Activated CD4-positive, alpha-beta T cell treated with anti-CD3 and anti-CD28 coated beads, Interleukin-2, amount 10 ng/mL, durations not matched to agents 7 days and 5 days (primary cell): ENCODE data around the gene GRID2. TPM values are rescaled to one million over a fixed set of nuclear protein-coding genes. Genes with fewer than 3 reads are reported as not detected.

ENCODE experiments used
- CTCF ChIA-PET: fragments of 350-600 bp; sonication (Branson Sonifier 250); formaldehyde crosslinking; loops from one replicate; lab custom pipeline; 2021; ENCODE audit warnings: antibody characterized with exemption; lab: Charles Lee
- POLR2A ChIA-PET: fragments of 350-600 bp; sonication (Branson Sonifier 250); formaldehyde crosslinking; loops from one replicate; lab custom pipeline; 2021; ENCODE audit warnings: antibody characterized with exemption; lab: Charles Lee
- DNase-seq: peaks from one replicate; pipeline ENCODE4 v3.0.0-alpha.2; 2020
- H3K27ac Mint-ChIP-seq: one replicate; pipeline ENCODE4 v1.8.0; 2021; ENCODE audit warnings: mild to moderate bottlenecking, moderate library complexity, mixed read lengths
- H3K27me3 Mint-ChIP-seq: one replicate; pipeline ENCODE4 v1.8.0; 2021; ENCODE audit warnings: mixed read lengths
- H3K36me3 Mint-ChIP-seq: one replicate; pipeline ENCODE4 v1.8.0; 2021; ENCODE audit warnings: low read depth, mixed read lengths
- H3K4me1 Mint-ChIP-seq: one replicate; pipeline ENCODE4 v1.8.0; 2021; ENCODE audit warnings: mixed read lengths
- H3K4me3 Mint-ChIP-seq: one replicate; pipeline ENCODE4 v1.8.0; 2021; ENCODE audit warnings: mild to moderate bottlenecking, moderate library complexity, mixed read lengths
- H3K9me3 Mint-ChIP-seq: one replicate; pipeline ENCODE4 v1.8.0; 2021; ENCODE audit warnings: mixed read lengths
- total RNA-seq, 2 experiments: library from RNA; stranded (reverse); gene quantifications; one replicate each; pipeline ENCODE4 v1.2.3, GENCODE V29; 2021

Gene GRID2
- total RNA-seq, 2 experiments from 2014 or later = not detected

DNA sequence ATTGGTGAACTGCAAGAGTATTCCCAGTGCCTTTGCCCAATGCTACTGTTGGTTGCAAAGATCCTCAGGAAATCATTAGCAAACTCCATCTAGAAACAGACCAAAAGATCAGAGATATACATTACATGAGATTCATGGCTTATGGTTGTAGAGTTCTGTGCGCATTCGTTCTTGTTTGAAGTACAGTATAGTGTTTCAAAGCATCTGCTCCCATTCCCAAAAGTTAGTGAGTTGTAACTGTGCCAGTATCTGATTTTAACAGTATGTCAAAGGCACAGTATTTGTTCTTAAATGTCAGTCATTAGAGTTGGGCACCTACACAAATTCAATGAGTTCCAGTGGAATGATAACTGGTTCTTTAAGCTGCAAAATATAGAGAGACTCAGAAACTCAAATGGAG lies 1210.1 kb downstream of the GRID2 start:
- CTCF ChIA-PET = no interaction called here
- H3K4me3 Mint-ChIP-seq = no peak overlapping the region

DNA sequence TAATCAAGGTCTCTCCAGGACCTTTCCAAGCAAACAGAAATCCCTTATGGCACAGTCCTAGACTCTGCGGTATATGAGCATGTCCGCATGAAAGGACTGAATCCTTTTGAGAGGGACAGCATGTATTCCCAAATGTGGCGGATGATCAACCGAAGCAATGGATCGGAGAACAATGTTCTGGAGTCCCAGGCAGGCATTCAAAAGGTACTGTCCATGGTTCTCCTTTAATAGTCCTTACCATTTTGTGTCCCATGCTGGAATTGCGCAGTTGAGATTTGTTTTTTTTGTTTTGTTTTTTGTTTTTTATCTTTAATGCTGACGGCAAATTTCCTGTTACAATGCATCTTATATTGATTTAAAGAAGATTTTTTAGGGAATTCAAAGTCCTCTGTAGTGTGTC lies 1211.4 kb downstream of the GRID2 start:
- no peaks in the 10 kb centered on the region for H3K4me1 Mint-ChIP-seq
- ChIA-PET CTCF (no interaction called here), POLR2A (no interaction called here)
- H3K4me3 Mint-ChIP-seq = no peak overlapping the region
- no peak for DNase-seq
- no peaks in the 10 kb centered on the region for H3K36me3 Mint-ChIP-seq
- no peak overlapping the region for H3K27ac Mint-ChIP-seq
- H3K9me3 Mint-ChIP-seq = no peaks in the 10 kb centered on the region
- no peaks in the 10 kb centered on the region for H3K27me3 Mint-ChIP-seq

More for the DNA sequence above, 1210.1 kb downstream of the GRID2 start:
- H3K36me3 Mint-ChIP-seq = no peaks in the 10 kb centered on the region
- no peak for DNase-seq
- no peaks in the 10 kb centered on the region for H3K4me1 Mint-ChIP-seq
- H3K27ac Mint-ChIP-seq = no peak overlapping the region
- no peaks in the 10 kb centered on the region for H3K9me3 Mint-ChIP-seq
- POLR2A ChIA-PET = no interaction called here
- H3K27me3 Mint-ChIP-seq = no peaks in the 10 kb centered on the region

DNA sequence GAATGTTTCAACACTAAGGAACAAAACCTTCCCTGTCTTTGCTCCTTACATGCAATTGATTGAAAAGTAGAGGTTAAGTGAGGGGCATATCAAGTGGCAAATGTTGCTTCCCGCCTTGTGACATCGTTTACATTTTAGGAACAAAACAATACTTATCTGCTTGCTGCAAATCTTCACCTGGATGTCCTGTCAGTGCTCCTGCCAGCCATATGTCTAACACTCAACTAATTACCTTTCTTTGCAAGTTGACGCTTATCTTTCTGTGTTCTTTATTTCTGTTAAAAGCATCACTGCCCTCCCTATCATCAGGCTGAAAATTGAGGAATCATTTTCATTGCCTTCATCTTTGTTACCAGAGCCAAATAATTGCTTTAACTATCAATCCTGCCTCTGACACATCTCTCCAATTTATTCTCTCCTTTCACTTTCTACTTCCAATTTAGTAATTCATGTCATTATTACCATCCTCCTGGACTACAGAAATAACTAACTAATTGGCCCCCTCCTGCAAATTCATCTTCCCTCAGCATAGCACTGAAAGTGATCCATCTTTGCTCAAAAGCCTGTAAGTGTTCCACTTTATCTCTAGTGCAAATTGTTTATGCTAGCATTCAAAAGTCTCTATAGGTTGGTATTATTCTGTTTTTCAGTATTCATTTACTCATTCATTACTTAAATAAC lies 1226.1 kb downstream of the GRID2 start:
- POLR2A ChIA-PET = no interaction called here
- Mint-ChIP-seq H3K4me1 (no peaks in the 10 kb centered on the region), H3K27me3 (no peaks in the 10 kb centered on the region), H3K36me3 (no peaks in the 10 kb centered on the region), H3K9me3 (no peaks in the 10 kb centered on the region), H3K4me3 (no peak overlapping the region), H3K27ac (no peak overlapping the region)
- no peak for DNase-seq
- CTCF ChIA-PET = no interaction called here

DNA sequence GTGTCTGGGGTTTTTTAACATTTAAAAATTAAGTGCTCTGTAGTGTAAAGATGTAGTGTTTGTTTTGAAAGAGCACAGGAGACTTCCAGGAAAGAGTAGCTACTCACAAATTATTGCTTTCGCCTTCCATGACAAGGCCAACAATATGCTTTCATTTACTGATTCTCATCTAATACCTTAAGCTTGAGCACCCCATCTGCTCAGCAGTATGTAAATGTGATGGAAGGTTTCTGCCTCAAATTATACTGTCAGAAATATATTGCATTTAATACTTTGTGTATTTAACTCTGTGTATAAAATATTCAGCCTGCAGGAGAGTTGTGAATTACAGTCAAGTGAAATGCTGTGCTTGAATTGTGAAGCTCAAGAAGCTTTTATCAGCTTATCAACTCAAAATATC lies 1228.5 kb downstream of the GRID2 start:
- ChIA-PET POLR2A (no interaction called here), CTCF (no interaction called here)
- Mint-ChIP-seq H3K27ac (no peak overlapping the region), H3K4me3 (no peak overlapping the region), H3K36me3 (no peaks in the 10 kb centered on the region), H3K27me3 (no peaks in the 10 kb centered on the region), H3K9me3 (no peaks in the 10 kb centered on the region), H3K4me1 (no peaks in the 10 kb centered on the region)
- DNase-seq = no peak

DNA sequence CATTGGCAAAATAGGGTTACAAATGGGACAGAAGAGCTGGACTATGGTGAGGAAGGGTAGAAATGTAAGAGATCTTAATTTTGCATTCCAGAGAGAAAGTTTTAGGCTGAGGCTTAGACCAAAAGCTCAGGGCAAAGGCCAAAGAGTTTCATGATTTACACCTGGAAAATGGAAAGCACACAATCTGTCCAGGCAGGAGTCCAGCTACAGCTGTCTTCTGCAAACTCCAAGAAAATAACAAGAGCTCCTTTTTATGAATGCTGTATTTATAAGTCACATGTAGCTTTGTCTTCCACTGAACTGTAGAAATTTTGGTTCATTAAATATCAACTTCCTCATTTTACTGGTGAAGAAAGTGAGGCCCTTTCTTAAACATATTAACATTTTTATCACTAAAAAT lies 1236.8 kb downstream of the GRID2 start:
- no peaks in the 10 kb centered on the region for H3K4me1 Mint-ChIP-seq
- POLR2A ChIA-PET = no interaction called here
- no peaks in the 10 kb centered on the region for H3K36me3 Mint-ChIP-seq
- DNase-seq = no peak
- H3K27ac Mint-ChIP-seq = no peak overlapping the region
- H3K27me3 Mint-ChIP-seq = no peaks in the 10 kb centered on the region
- no peaks in the 10 kb centered on the region for H3K9me3 Mint-ChIP-seq
- CTCF ChIA-PET = no interaction called here
- no peak overlapping the region for H3K4me3 Mint-ChIP-seq

DNA sequence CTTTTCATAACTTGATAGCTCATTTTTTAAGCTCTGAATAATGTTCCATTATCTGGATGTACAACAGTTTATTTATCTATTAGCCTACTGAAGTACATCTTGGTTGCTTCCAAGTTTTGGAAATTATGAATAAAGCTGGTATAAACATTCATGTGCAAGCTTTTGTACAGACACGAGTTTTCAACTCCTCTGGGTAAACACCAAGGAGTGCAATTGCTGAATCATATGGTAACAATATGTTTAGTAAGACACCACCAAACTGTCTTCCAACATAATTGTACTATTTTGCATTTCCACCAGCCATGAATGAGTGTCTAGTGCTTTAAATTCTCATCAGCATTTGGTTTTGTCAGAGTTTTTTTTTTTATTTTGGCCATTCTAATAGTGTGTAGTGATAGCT lies 1258.1 kb downstream of the GRID2 start:
- peaks cover 9% of the 10 kb centered on the region for H3K9me3 Mint-ChIP-seq
- no peaks in the 10 kb centered on the region for H3K4me1 Mint-ChIP-seq
- ChIA-PET POLR2A (no interaction called here), CTCF (no interaction called here)
- H3K36me3 Mint-ChIP-seq = no peaks in the 10 kb centered on the region
- no peak for DNase-seq
- H3K4me3 Mint-ChIP-seq = no peak overlapping the region
- H3K27me3 Mint-ChIP-seq = no peaks in the 10 kb centered on the region
- H3K27ac Mint-ChIP-seq = no peak overlapping the region

DNA sequence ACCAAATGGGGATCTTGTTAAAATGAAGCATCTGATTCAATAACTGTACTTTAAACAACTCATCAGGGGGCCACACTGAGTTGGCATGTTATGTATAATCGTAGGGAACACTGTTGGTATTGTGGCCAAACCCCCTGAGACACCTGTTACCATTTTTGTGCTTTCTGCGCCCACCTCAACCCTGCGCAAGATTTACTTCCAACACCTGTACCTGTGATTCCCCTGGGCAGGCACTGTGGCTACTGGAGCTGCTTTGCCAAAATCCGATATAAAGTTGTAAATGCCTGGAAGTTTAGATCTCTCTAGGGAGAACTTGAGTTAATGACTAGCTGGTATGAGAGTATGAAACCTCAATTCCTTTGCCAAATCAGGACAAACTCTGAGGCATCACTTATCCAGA lies 1265.0 kb downstream of the GRID2 start:
- CTCF ChIA-PET = interaction anchor here (0.6 kb wide), 1 partner anchor 48 kb away, joined by 3 read pairs; no protein-coding TSS in a partner anchor
- no peak overlapping the region for H3K27ac Mint-ChIP-seq

DNA sequence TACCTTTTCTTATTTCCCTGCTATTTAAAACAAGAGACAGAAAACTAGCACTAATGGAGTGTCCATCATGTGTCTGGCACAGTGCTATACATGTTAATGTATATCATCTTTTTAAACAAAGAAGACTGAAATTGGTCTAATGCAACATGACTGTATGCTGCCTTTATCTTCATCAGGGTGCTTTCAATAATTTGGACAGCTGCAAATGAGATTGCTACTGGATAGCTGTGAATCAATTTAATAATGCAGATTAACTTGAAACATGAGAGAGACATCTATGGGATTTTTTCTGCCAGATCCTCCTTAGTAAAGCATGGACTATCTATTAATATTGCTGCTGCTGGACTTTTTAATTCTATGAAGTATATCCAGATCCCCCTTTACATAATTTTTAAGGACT lies 1269.5 kb downstream of the GRID2 start:
- DNase-seq = no peak
- ChIA-PET POLR2A (no interaction called here), CTCF (no interaction called here)
- Mint-ChIP-seq H3K27ac (no peak overlapping the region), H3K4me1 (no peaks in the 10 kb centered on the region), H3K9me3 (no peaks in the 10 kb centered on the region), H3K27me3 (no peaks in the 10 kb centered on the region), H3K4me3 (no peak overlapping the region), H3K36me3 (no peaks in the 10 kb centered on the region)

More for the DNA sequence above, 1265.0 kb downstream of the GRID2 start:
- Mint-ChIP-seq H3K36me3 (no peaks in the 10 kb centered on the region), H3K27me3 (no peaks in the 10 kb centered on the region), H3K4me1 (no peaks in the 10 kb centered on the region), H3K9me3 (no peaks in the 10 kb centered on the region), H3K4me3 (no peak overlapping the region)
- no peak for DNase-seq
- POLR2A ChIA-PET = no interaction called here

DNA sequence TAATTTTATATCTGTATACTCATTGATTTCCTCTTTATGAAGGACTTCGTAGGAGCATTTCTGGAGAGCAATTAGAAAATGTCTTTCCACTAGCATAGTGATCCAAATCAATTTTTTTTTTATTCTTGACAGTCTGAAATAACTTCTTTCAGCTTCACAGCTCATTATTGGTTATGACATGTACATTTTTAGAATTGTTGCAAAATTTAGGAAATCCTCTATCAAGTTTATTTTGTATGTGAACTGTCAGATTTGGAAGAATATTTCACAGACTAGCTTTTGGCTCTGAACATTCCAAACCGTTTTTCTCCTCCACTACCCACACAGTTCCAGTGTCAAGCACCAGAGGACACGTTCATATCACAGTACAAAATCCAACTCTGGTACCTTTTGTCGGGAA lies 1275.2 kb downstream of the GRID2 start:
- POLR2A ChIA-PET = no interaction called here
- CTCF ChIA-PET = no interaction called here
- no peak for DNase-seq
- Mint-ChIP-seq H3K27ac (no peak overlapping the region), H3K9me3 (no peaks in the 10 kb centered on the region), H3K27me3 (no peaks in the 10 kb centered on the region), H3K4me1 (no peaks in the 10 kb centered on the region), H3K36me3 (no peaks in the 10 kb centered on the region), H3K4me3 (no peak overlapping the region)

DNA sequence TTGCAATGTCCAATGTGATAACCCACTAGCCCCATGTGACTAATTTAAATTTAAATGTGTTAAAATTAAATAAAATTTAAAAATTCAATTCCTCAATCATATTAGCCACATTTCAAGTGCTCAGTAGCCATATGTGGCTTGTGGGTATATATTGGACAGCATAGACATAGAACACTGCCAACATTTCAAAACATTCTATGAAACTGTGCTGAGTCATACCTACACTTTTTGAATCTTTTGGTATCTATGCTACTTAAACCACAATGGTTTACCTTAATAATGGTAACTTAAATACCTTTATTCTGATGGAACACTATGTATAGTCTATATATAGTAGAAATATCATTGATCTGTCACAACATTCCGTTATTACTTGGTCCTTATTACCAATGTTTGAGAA lies 1301.4 kb downstream of the GRID2 start:
- CTCF ChIA-PET = no interaction called here
- H3K4me1 Mint-ChIP-seq = no peaks in the 10 kb centered on the region
- H3K9me3 Mint-ChIP-seq = peaks cover 4% of the 10 kb centered on the region
- H3K27me3 Mint-ChIP-seq = no peaks in the 10 kb centered on the region
- no peak for DNase-seq
- H3K36me3 Mint-ChIP-seq = no peaks in the 10 kb centered on the region
- H3K27ac Mint-ChIP-seq = no peak overlapping the region
- POLR2A ChIA-PET = no interaction called here
- H3K4me3 Mint-ChIP-seq = no peak overlapping the region

DNA sequence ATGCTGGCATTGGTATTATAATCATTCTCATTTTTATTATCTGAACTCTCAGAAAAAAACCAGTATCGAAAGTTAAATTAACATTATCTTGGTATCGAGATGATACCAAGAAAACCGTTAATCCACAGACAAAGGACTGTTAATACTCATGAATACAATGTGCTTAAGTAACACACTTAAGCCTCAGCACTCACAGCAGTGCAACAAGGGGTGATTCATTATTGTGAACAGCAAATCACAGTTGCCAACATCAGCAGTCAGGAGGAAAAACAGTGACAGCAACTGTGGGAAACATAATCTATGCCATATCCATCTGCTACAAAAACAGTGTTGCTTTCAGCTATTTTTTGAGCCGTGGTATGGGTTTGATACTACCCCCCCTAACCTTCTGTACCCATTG lies 1313.8 kb downstream of the GRID2 start:
- no peak overlapping the region for H3K4me3 Mint-ChIP-seq
- H3K27ac Mint-ChIP-seq = no peak overlapping the region
- H3K36me3 Mint-ChIP-seq = no peaks in the 10 kb centered on the region
- H3K4me1 Mint-ChIP-seq = no peaks in the 10 kb centered on the region
- ChIA-PET CTCF (no interaction called here), POLR2A (no interaction called here)
- H3K27me3 Mint-ChIP-seq = no peaks in the 10 kb centered on the region
- no peaks in the 10 kb centered on the region for H3K9me3 Mint-ChIP-seq
- DNase-seq = no peak

DNA sequence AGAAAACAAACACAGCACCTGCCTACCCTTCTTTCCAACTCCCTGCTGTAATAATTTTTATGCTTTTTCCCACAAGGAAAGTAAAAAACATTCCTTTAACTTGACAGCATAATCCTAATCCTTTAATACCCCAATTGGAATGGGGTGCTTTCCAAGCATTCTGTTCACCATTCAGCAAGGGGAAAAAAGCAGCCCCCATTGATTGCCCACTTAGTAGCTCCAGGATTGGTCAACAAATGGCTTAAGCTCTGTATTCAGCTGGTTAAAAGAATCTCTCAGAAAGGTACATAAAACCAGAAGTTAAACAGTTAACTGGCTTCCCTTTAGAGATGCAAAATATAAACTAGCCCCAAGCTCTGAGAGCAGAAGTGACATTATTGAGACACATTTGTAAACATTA lies 1330.0 kb downstream of the GRID2 start:
- Mint-ChIP-seq H3K9me3 (peaks cover 4% of the 10 kb centered on the region), H3K4me3 (no peak overlapping the region), H3K27ac (no peak overlapping the region), H3K27me3 (no peaks in the 10 kb centered on the region), H3K36me3 (no peaks in the 10 kb centered on the region), H3K4me1 (no peaks in the 10 kb centered on the region)
- DNase-seq = no peak
- ChIA-PET CTCF (no interaction called here), POLR2A (no interaction called here)

DNA sequence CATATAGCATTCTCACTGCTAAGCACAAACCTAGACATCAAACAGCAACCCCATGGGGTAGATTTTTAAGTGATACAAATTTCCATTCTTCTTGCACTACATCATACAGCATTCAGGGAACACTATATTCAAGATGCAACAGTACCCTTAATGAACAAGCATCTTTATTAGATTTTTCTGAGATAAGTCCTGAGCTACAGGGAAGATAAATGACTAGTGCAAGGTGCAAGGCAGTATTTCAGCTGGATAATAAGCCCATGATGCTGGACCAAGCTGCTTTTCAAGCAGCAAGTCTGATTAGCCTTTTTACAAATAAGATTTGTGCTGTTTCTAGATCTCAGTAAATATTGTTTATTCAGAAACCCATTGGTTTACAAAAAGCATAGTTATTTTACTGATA lies 1332.2 kb downstream of the GRID2 start:
- Mint-ChIP-seq H3K4me3 (no peak overlapping the region), H3K27ac (no peak overlapping the region), H3K36me3 (no peaks in the 10 kb centered on the region), H3K4me1 (no peaks in the 10 kb centered on the region), H3K27me3 (no peaks in the 10 kb centered on the region), H3K9me3 (peaks cover 4% of the 10 kb centered on the region)
- ChIA-PET CTCF (no interaction called here), POLR2A (no interaction called here)
- DNase-seq = no peak

DNA sequence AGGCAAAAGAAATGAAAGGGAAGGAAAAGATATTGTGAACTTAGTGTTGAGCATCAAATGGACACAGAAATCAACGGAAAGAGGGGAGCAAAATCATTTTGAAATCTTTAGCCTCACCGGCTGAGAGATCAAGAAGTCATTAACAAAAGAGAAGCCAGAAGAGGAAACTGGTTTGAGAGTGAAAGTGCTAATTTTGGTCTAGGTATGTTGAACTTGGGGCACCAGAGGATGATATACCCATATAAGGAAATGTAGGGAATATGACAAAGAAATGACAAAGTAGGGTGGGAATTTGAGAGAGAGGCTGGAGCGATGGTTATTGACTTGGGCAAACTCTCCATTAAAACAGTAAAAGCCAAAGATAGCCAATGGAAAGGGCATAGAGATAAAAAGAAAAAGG lies 1341.4 kb downstream of the GRID2 start:
- no peak for DNase-seq
- H3K9me3 Mint-ChIP-seq = no peaks in the 10 kb centered on the region
- POLR2A ChIA-PET = no interaction called here
- H3K4me1 Mint-ChIP-seq = no peaks in the 10 kb centered on the region
- CTCF ChIA-PET = no interaction called here
- H3K27me3 Mint-ChIP-seq = no peaks in the 10 kb centered on the region
- no peak overlapping the region for H3K4me3 Mint-ChIP-seq
- no peak overlapping the region for H3K27ac Mint-ChIP-seq
- no peaks in the 10 kb centered on the region for H3K36me3 Mint-ChIP-seq
